ENCODE measurements around the gene KANTR. TPM values are rescaled to one million over a fixed set of nuclear protein-coding genes. Genes with fewer than 3 reads are reported as not detected.
A peak's percentile ranks its signal among the peaks of the same experiment; 100 is the strongest.

KANTR gene
- polyA plus RNA-seq, 3 donors = 0.32 to 4.3 (median 0.44) TPM

DNA sequence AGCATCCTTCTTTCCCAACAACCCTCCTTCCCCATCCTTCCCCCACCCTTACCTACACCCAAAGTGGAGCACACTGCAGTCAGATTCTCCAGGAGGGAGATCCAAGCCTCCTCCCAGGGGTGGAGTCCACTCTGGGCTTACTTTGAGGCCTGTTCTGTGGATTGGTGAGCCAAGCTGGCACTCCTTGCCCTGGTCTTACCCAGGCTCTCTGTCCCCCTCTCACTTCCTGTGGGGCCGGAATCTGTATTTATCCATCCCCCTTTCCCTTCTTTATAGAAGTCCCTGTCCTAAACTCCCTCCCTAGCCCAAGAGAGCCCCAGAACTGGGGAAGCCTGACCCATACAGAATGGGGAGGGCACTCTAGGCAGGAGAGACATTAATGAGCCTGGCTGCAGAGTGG, 15.0 kb upstream of the KANTR start:
- H3K27ac Mint-ChIP-seq = no peak overlapping the region

DNA sequence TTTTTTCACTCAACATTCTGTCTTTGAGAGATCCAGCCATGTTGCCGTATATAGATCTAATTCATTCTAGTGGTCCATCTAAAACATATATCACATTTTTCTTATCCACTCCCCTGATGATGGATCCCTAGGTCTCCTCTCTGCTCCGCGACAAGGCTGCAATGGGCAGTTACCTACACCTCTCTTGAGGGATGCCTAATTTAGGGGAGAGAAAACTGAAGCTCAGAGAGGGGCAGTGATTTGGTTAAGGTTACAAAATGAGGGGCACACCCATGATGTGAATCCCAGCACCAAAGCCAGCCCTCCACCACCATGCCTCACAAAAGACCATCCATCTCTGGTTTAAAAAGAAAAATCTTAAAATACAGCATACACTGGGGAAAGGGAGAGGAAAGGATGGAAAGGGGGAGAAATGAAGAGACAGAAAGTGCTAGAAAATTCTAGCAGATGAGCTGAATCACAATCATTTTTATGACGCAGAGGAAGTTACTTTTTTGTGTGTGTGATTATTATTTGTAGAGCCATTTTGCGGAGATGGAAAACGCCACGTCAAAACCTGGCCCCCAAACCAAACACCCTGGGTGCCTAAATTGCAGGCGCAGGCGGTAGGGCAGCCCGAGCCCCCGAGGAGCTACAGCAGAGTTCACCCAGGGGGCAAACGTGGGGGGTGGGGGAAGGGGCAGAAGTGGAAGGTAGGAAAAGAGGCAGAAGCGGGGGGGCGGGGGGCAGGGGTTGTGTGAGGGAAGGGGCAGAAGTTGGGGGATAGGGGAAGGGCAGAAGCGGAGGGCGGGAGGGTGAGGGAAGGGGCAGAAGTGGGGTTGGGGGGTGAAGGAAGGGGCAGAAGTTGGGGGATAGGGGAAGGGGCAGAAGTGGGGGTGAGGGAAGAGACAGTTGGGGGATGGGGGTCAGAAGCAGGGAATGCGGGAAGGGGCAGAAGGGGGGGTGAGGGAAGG, 13.0 kb upstream of the KANTR start:
- H4K20me1 ChIP-seq (ENCODE audit: insufficient read depth, low read length) = no peaks in the 10 kb centered on the region
- Mint-ChIP-seq H3K27ac (peak overlapping the region in 6 of 7 donors; percentile 77 to 93 (median 84)), H3K36me3 (peaks cover 0 to 16% of the 10 kb centered on the region in 2 donors), H3K9me3 (peaks cover 0 to 9% (median 0%) of the 10 kb centered on the region in 7 donors), H3K27me3 (ENCODE audit: low read depth in 3 of 3) (peaks cover 5 to 26% (median 21%) of the 10 kb centered on the region in 3 donors), H3K4me1 (peaks cover 19% of the 10 kb centered on the region), H3K4me3 (peak overlapping the region; percentile 60 to 77)
- WGBS (ENCODE audit: insufficient coverage) = no CpG with 5 or more reads among the region's 17 CpGs
- H3K9me3 ChIP-seq (replicated peaks in 1 of 2; ENCODE audit: control insufficient read depth in 1 of 2, insufficient read depth in 1 of 2, low read length in 2 of 2) = no peaks in the 10 kb centered on the region
- intact Hi-C loops (cut with micrococcal nuclease) = no loop called here
- no peaks in the 10 kb centered on the region for H3K27me3 ChIP-seq (ENCODE audit: control insufficient read depth in 2 of 2, insufficient read depth in 2 of 2, low read length in 2 of 2)
- H2AFZ ChIP-seq (ENCODE audit: insufficient read depth, low read depth, low read length, poor library complexity, severe bottlenecking) = no peak overlapping the region
- H3K4me2 ChIP-seq (replicated peaks; ENCODE audit: extremely low read depth, low read length, poor library complexity, severe bottlenecking) = no peak overlapping the region
- peak in 1 of 3 donors; percentile 25 for DNase-seq
- TF ChIP-seq, protein P1, sequence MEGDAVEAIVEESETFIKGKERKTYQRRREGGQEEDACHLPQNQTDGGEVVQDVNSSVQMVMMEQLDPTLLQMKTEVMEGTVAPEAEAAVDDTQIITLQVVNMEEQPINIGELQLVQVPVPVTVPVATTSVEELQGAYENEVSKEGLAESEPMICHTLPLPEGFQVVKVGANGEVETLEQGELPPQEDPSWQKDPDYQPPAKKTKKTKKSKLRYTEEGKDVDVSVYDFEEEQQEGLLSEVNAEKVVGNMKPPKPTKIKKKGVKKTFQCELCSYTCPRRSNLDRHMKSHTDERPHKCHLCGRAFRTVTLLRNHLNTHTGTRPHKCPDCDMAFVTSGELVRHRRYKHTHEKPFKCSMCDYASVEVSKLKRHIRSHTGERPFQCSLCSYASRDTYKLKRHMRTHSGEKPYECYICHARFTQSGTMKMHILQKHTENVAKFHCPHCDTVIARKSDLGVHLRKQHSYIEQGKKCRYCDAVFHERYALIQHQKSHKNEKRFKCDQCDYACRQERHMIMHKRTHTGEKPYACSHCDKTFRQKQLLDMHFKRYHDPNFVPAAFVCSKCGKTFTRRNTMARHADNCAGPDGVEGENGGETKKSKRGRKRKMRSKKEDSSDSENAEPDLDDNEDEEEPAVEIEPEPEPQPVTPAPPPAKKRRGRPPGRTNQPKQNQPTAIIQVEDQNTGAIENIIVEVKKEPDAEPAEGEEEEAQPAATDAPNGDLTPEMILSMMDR (IDR thresholded peaks at IDR 0.05) = no peak
- no peaks in the 10 kb centered on the region for H3K36me3 ChIP-seq (replicated peaks in 1 of 2; ENCODE audit: control insufficient read depth in 1 of 2, insufficient read depth in 2 of 2, low read length in 2 of 2)
- H3K4me3 ChIP-seq (replicated peaks in 1 of 3; ENCODE audit: low read depth in 2 of 3, low read length in 3 of 3) = no peak overlapping the region
- H3K79me2 ChIP-seq (ENCODE audit: insufficient read depth, low read length) = no peaks in the 10 kb centered on the region
- no peak overlapping the region for H3K9ac ChIP-seq (ENCODE audit: insufficient read depth, low read length, poor library complexity, severe bottlenecking)
- H3K4me1 ChIP-seq (ENCODE audit: control insufficient read depth in 1 of 2, insufficient read depth in 2 of 2, low read length in 2 of 2) = peaks cover 11 to 14% of the 10 kb centered on the region in 2 donors
- H3K27ac ChIP-seq (ENCODE audit: low read depth in 1 of 2, low read length in 2 of 2) = no peak overlapping the region

More for the DNA sequence above, 15.0 kb upstream of the KANTR start:
- TF ChIP-seq, protein P1 (IDR thresholded peaks at IDR 0.05) = no peak
- H3K36me3 ChIP-seq (replicated peaks in 1 of 2; ENCODE audit: control insufficient read depth in 1 of 2, insufficient read depth in 2 of 2, low read length in 2 of 2) = no peaks in the 10 kb centered on the region
- no peak overlapping the region for H3K4me3 ChIP-seq (replicated peaks in 1 of 3; ENCODE audit: low read depth in 2 of 3, low read length in 3 of 3)
- H4K20me1 ChIP-seq (ENCODE audit: insufficient read depth, low read length) = no peaks in the 10 kb centered on the region
- no peak overlapping the region for H3K4me3 Mint-ChIP-seq
- no peak for DNase-seq
- H3K36me3 Mint-ChIP-seq = no peaks in the 10 kb centered on the region
- intact Hi-C loops (cut with micrococcal nuclease) = no loop called here
- no peaks in the 10 kb centered on the region for H3K27me3 ChIP-seq (ENCODE audit: control insufficient read depth in 2 of 2, insufficient read depth in 2 of 2, low read length in 2 of 2)
- no peaks in the 10 kb centered on the region for H3K9me3 ChIP-seq (replicated peaks in 1 of 2; ENCODE audit: control insufficient read depth in 1 of 2, insufficient read depth in 1 of 2, low read length in 2 of 2)
- no peak overlapping the region for H3K27ac ChIP-seq (ENCODE audit: low read depth in 1 of 2, low read length in 2 of 2)
- no peak overlapping the region for H2AFZ ChIP-seq (ENCODE audit: insufficient read depth, low read depth, low read length, poor library complexity, severe bottlenecking)
- H3K9me3 Mint-ChIP-seq = peaks cover 0 to 9% (median 0%) of the 10 kb centered on the region in 7 donors
- no peaks in the 10 kb centered on the region for H3K79me2 ChIP-seq (ENCODE audit: insufficient read depth, low read length)
- H3K27me3 Mint-ChIP-seq (ENCODE audit: low read depth in 3 of 3) = peaks cover 5 to 25% (median 21%) of the 10 kb centered on the region in 3 donors
- H3K4me2 ChIP-seq (replicated peaks; ENCODE audit: extremely low read depth, low read length, poor library complexity, severe bottlenecking) = no peak overlapping the region
- H3K4me1 ChIP-seq (ENCODE audit: control insufficient read depth in 1 of 2, insufficient read depth in 2 of 2, low read length in 2 of 2) = peaks cover 11 to 14% of the 10 kb centered on the region in 2 donors
- H3K9ac ChIP-seq (ENCODE audit: insufficient read depth, low read length, poor library complexity, severe bottlenecking) = no peak overlapping the region
- no CpG with 5 or more reads among the region's 1 CpG for WGBS (ENCODE audit: insufficient coverage)
- peaks cover 19% of the 10 kb centered on the region for H3K4me1 Mint-ChIP-seq
